NCI-H128 (cell line): ENCODE measurements around the gene DAG1.

Source experiments
- DNase-seq: peaks from one replicate; lab custom pipeline; 2025; ENCODE audit not compliant: unreplicated experiment; lab: John Stamatoyannopoulos, UW

Gene DAG1

DNA sequence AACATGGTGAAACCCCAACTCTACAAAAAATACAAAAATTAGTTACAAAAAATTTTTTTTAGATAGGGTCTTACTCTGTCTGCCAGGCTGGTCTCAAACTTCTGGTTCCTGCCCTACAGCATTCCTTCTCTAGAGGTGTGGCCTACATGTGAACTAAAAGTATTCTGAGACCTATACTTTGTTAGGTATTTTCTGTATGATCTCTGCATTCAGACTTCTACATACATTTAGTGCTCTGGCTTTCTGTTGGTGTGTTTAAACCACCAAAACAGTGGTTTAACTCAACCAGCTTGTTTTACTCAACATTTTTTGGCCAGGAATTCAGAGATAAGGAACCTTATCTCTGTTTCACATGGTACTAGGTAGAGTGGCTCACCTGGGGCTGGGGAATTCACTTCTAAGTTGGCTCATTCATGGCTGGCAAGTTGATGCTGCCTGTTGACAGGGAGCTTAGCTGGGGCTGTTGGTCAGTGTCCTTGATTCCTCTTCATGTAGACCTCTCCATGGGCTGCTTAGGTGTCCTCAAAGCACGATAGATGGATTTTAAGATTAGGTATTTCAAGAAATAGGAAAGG, 42.8 kb downstream of the DAG1 start:
- no peak for DNase-seq

DNA sequence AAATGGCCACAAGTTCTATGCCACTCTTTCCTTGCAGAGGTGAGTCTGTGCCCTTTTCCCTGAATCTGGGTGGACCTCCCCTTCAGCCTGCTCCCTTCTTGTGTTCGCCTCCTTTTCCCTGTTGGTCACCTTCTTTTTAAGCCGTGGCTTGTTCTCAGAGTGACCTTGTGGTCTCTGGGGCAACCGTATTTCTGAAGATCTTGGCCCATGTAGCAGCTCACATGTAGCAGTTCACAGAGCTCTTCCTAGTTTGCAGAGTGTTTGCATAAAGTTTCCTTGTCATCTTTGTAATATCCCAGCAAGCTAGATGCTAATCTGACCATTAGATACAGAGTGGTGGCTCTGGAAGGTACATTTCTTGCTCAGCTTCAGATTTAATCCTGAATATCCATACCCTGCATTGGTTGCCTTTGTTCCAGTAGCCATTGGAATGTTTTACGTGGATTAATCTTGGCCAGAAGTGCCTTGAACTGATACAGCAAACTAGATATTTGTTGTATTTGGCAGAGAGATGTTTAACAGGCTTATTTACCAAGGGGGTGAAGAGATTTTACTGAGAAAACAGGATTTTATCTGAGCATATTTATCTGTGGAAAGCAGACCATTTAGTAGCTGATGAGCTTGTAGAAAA, 43.5 kb downstream of the DAG1 start:
- DNase-seq: no peak

DNA sequence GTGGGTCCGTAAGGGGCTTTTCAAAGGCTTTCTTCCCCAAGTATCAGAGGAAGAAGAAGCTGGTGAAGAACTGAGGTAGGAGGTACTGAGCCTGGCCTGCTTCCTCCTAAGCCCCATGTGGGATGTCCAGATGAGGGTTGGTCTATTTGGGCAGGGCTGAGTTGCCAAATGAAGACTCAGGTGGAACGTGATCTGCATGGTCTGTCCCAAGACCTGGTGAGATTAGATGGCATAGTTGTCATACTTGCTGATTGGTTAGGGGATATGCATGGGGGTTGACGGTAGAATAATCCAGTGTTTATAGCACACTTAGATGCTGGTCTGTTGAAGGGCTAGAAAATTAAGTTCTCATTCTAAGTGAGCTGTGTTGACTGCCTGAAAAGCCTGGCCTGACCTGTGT, 47.9 kb downstream of the DAG1 start:
- no peak for DNase-seq

DNA sequence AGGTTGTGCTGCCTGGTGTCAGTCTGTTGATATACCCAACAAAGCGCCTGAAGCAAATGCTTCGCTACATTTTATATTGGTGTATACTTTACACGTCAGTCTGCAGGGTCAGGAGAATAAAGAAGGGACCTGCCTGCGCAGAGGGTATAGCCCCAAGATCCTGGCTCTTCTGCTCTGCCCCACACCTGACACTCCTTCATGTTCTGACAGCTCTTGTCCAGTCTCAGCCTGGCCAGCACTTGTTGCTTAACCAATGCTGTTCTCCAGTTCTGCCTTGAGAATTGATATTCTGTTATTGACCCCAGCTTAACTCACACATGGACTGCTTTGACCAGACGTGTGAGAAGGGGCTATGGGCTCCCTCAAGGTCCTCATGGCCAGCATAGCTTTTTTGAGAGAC, 48.4 kb downstream of the DAG1 start:
- DNase-seq: no peak

DNA sequence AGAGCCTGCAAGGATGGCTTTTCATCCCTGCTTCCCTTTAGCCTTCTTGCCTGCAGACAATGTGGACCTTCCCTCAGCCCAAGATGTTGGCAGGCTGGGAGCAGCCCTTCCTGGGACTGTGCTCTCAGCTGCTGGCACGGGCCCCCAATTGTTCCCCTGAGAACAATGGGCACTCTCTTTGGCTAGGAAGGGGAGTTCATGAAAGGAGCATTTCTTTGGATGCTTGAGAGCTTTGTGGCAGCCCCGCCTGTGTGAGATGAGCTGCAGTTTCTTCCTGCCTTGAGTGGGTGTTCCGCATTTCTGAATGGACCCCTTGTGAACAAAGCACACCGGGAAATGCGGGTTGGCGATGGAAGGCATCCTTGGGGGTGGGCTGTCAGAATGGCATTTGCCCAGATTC, 49.2 kb downstream of the DAG1 start:
- no peak for DNase-seq

DNA sequence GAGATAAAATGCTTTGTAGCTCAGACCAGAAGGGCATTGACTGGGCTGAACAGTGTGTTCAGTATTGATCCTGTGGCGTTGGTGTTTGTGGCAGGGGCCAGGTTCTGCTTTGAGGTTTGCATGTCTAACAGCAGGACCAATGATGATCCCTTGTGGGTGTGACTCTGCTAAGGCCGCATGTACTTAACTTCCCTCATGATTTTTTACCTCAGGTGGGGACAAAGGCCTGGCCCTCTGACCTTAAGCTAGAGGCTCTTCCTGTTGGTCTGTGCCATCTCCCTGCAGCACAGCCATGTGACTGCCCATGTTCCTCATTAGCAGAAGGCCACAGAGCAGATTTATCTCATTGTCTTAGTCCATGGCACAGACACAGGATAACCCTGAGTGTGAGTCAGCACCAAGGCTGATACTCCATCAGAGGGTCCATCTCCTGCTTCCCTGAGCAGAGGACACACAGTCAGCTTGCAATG, 49.9 kb downstream of the DAG1 start:
- no peak for DNase-seq

DNA sequence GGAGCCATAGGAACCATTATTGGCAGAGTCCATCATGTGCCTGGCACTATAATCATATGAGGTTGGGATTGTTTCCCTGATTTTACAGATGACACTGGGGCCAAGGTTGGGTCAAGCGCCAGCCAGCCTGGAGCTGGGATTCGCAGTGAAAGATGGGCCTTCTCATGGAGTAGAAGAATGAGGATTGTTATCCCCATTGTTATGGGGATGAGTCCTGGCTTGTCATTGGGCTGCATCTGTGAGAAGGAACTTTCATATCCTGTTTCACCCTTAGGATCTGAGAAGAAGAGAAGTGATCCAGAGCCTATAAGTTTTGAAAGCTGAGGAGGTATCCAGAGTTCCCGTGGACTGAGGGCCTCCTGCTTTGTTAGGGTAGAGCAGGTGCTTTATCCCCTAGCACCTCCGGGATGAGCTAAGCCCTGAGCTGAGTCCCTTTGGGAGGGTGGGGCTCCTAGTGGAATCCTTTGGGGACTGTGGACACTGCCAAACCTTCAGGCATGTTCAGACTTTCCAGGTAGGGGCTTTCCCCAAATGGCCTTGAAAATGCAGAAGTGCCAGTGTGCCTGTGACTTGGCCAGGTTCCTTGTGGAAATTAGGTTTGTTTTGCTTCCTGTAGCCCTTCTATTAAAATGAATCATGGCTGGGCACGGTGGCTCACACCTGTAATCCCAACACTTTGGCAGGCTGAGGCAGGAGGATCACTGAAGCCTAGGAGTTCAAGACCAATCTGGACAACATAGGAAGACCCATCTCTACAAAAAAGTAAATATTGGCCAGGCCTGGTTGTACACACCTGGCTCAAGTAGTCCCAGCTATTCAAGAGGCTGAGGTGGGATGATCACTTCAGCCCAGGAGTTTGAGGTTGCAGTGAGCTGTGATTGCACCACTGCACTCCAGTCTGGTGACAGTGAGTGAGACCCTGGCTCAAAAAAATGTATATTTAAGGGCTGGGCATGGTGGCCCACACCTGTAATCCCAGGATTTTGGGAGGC, 54.0 kb downstream of the DAG1 start:
- no peak for DNase-seq

DNA sequence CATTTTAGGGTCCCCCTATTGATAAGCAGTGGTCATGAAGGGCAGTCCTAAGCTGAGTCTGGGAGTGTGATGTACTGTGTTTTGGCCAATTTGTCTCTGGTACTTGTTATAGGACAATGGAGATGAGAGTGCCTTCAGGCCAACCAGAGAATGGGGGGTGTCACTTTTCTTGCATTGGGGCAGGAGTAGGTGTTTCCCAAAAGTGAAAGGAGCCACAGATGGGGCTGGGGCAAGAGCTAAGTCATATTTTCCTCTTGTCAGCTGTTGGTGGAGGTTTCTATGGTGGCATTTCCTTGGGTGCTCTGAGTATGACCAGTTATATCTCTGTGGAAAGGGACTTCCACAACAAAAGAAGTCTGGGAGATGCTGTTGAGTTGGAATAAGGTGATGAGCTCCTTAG, 59.5 kb downstream of the DAG1 start:
- DNase-seq: no peak

DNA sequence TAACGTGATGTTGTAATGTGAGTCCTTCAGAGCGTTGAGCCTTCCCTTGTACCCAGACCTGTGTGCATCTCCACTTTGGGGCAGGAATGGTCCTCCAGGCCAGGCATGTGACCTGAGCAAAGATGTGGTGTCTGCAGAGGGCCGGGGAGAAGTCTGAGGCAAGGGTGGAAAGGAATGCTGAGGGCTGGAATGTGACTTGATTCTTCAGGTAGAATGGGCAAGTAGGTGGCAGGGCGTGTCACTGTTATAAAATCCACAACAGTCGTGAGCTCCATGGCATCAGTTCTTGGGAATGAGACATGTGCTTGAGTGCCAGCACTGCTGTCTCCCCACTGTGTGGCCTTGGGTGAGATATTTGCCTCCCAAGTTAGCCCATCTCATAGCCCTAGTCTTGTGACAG, 60.2 kb downstream of the DAG1 start:
- DNase-seq: no peak

DNA sequence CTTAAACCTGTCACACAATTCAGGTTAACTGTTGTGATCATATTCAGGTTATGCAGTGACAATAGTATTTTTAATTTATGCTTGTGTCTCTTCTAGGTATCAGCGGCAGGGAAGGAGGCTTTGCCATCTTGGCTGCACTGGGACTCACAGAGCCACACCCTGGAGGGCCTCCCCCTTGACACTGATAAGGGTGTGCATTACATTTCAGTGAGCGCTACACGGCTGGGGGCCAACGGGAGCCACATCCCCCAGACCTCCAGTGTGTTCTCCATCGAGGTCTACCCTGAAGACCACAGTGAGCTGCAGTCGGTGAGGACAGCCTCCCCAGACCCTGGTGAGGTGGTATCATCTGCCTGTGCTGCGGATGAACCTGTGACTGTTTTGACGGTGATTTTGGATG, 60.6 kb downstream of the DAG1 start:
- no peak for DNase-seq

DNA sequence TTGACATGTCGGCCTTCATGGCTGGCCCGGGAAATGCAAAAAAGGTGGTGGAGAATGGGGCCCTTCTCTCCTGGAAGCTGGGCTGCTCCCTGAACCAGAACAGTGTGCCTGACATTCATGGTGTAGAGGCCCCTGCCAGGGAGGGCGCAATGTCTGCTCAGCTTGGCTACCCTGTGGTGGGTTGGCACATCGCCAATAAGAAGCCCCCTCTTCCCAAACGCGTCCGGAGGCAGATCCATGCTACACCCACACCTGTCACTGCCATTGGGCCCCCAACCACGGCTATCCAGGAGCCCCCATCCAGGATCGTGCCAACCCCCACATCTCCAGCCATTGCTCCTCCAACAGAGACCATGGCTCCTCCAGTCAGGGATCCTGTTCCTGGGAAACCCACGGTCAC, 61.2 kb downstream of the DAG1 start:
- DNase-seq: no peak

DNA sequence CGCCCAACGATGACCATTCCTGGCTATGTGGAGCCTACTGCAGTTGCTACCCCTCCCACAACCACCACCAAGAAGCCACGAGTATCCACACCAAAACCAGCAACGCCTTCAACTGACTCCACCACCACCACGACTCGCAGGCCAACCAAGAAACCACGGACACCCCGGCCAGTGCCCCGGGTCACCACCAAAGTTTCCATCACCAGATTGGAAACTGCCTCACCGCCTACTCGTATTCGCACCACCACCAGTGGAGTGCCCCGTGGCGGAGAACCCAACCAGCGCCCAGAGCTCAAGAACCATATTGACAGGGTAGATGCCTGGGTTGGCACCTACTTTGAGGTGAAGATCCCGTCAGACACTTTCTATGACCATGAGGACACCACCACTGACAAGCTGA, 61.6 kb downstream of the DAG1 start:
- DNase-seq: no peak

DNA sequence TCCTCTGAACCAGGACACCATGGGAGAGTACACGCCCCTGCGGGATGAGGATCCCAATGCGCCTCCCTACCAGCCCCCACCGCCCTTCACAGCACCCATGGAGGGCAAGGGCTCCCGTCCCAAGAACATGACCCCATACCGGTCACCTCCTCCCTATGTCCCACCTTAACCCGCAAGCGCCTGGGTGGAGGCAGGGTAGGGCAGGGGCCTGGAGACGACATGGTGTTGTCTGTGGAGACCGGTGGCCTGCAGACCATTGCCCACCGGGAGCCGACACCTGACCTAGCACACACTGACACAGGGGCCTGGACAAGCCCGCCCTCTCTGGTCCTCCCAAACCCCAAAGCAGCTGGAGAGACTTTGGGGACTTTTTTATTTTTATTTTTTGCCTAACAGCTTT, 63.0 kb downstream of the DAG1 start:
- DNase-seq: no peak

DNA sequence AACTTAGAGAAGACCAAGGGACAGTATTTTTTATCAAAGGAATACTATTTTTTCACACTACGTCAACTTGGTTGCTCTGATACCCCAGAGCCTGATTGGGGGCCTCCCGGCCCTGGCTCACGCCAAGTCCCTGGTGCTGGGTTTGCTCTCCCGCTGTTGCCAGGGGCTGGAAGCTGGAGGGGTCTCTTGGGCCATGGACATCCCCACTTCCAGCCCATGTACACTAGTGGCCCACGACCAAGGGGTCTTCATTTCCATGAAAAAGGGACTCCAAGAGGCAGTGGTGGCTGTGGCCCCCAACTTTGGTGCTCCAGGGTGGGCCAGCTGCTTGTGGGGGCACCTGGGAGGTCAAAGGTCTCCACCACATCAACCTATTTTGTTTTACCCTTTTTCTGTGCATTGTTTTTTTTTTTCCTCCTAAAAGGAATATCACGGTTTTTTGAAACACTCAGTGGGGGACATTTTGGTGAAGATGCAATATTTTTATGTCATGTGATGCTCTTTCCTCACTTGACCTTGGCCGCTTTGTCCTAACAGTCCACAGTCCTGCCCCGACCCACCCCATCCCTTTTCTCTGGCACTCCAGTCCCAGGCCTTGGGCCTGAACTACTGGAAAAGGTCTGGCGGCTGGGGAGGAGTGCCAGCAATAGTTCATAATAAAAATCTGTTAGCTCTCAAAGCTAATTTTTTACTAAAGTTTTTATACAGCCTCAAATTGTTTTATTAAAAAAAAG, 63.9 kb downstream of the DAG1 start:
- DNase-seq: no peak

DNA sequence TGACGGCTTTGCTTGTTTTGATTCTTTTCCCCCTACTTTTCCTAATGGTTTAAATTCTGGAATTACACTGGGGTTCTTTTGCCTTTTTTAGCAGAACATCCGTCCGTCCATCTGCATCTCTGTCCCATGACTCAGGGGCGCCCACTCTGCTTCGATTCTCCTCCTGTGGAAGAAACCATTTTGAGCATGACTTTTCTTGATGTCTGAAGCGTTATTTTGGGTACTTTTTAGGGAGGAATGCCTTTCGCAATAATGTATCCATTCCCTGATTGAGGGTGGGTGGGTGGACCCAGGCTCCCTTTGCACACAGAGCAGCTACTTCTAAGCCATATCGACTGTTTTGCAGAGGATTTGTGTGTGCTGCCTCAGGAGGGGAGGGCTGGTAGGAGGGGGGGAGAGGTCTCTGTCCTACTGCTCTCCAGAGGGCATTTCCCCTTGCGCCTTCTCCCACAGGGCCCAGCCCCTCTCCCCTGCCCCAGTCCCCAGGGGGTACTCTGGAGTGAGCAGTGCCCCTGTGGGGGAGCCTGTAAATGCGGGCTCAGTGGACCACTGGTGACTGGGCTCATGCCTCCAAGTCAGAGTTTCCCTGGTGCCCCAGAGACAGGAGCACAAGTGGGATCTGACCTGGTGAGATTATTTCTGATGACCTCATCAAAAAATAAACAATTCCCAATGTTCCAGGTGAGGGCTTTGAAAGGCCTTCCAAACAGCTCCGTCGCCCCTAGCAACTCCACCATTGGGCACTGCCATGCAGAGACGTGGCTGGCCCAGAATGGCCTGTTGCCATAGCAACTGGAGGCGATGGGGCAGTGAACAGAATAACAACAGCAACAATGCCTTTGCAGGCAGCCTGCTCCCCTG, 64.7 kb downstream of the DAG1 start:
- no peak for DNase-seq

DNA sequence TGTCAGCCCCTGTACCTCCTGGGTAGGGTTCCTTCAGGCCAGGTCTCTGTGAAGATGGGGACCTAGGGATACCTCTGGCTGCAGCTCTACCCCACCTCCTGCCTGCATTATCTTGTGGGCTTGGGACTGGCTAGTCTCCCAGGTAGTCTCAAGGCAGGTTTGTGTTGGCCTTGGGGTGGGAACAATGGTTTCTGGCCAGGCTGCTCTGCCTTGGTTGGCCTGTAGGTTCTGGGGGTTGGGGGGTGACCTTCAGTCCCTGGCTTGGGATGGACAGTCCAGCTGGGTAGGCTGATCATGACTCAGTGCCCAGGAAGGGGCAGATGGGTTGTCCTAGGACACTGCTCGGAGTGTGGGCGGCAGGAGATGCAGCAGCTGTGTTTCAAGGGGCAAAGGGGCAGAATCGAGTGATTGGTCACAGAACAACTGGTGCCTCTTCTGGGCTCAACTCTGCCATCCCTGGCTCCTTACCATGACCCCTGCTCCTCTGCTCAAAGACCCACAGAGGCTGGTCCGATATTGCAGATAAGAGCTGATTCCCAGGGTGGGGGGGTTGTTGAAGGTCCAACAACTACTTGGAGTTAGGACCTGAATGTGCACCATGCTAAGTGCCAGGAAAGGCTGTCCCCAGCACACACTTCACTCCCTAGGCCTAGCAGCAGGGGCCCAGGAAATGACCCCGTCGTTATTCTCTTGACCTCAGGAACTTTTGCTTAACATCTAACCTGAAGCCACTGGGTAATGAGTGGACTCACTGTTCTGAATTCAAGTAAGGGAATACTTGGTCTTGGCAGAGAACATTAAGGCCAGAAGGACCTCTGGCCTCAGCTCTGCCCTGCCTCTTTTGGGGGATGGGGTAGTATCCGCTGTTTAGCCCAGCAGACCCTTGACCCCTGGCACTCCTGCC, 66.2 kb downstream of the DAG1 start:
- no peak for DNase-seq

DNA sequence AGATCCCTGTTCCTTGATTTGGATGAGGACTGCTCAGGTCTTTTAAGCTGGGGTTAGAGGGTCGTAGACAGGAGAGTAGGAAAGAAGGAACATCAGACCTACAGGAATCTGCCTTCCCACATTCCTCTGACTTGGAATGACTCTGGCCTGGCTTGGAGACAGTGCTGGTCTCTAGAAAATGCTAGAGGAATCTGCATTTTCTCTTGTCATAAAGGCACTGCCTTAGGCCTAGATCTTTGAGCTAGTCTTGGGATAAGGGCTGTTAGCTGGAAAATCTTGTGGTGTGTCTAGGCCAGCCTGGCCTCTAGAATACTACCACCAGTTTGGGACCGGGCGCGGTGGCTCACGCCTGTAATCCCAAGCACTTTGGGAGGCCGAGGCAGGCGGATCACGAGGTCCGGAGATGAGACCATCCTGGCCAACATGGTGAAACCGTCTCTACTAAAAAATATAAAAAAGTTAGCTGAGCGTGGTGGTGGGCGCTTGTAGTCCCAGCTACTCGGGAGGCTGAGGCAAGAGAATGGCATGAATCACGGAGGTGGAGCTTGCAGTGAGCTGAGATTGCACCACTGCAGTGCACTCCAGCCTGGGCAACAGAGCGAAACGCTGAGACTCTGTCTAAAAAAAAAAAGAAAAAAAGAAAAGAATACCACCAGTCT, 66.9 kb downstream of the DAG1 start:
- no peak for DNase-seq

DNA sequence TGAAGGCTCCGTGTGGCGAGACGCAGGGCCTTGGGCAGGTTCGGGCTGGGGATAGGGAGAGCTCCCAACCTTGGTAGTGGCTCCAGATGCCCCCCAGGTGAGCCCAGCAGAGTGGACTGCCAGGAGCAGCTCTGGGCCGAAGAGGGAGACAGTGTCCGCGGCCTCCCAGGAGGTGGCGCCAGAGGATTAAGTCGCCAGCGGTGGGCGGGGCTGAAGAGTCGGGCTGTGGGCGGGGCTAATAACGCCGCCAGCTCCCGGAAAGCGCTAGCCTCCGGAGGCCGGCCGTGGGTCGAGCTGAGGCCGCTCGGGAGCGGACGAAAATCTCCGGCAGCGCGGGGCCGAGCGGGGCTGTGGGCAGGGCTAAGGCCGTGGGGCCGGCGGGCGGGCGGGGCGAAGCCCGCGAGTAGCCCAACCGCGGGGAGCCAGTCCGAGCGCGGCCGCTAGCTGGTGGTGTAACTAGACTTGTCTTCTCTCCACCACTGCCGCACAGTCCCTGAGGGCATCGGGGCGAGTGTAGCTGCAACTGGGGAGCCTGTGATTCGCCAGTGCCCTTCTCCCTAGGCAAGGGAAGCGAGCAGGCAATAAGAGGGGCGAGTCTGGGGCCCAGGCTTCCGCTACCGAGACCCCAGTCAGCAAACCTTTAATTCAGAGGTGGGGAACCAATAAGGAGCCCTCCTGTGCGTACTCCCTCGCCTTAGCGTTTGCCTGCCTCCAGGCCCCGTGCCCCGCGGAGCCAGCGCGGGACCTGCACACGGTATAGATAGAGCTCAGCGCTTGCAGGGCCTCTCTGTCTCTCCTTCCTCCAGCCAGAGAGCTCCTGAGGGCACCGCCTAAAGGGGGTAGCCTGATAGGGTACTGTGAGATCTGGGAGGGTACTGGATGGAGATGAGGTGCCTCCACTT, 69.8 kb downstream of the DAG1 start:
- DNase-seq: peak; percentile 74
